GM12874 (cell line): ENCODE data around the gene S100A16.

Source experiments
- CTCF ChIP-seq: IDR thresholded peaks from 2 replicates; pipeline ENCODE4 v1.5.1; 2011; ENCODE audit warnings: low read depth, mild to moderate bottlenecking, control low read depth, low read length, moderate library complexity; ENCODE audit not compliant: insufficient read depth

Gene S100A16

GRCh38 chr1:153612111-153612754 is 704 bp downstream of the S100A16 start:
- TF ChIP-seq CTCF = no peak

- TF ChIP-seq CTCF = no peak
Measured at GRCh38 chr1:153611356-153611755, 1.6 kb downstream of the S100A16 start.

- TF ChIP-seq CTCF = no peak
Measured at GRCh38 chr1:153610811-153611301, 2.1 kb downstream of the S100A16 start.

- no peak for TF ChIP-seq CTCF
Measured at GRCh38 chr1:153610334-153610733, 2.6 kb downstream of the S100A16 start.

GRCh38 chr1:153609585-153609907 is 3.4 kb downstream of the S100A16 start:
- TF ChIP-seq CTCF = no peak

- no peak for TF ChIP-seq CTCF
Measured at GRCh38 chr1:153608742-153609584, 4.0 kb downstream of the S100A16 start.

GRCh38 chr1:153608089-153608682 is 4.8 kb downstream of the S100A16 start:
- TF ChIP-seq CTCF = no peak
